Caco-2 (cell line): ENCODE data around the gene ADAMTS9. TPM values are rescaled to one million over a fixed set of nuclear protein-coding genes. Genes with fewer than 3 reads are reported as not detected.

Source experiments
- BruUV-seq: library from RNA; stranded (reverse); fragments of 400-500 nt; replicated peaks from 2 replicates; lab custom pipeline; 2021; lab: Mats Ljungman, UMichigan
- CTCF ChIA-PET: fragments of 300-600 bp; sonication (Branson Sonifier 250); formaldehyde crosslinking; loops from one replicate; lab custom pipeline; 2022; ENCODE audit warnings: antibody characterized with exemption; lab: Charles Lee
- POLR2A ChIA-PET: fragments of 300-600 bp; sonication (Branson Sonifier 250); formaldehyde crosslinking; loops from one replicate; lab custom pipeline; 2022; ENCODE audit warnings: antibody characterized with exemption; lab: Charles Lee
- DNase-seq, 2 experiments: peaks; one replicate each; pipeline versions ENCODE4 v3.0.0 to v3.0.0-alpha.2; 2020 to 2022
- H3K27me3 ChIP-seq: replicated peaks from 2 replicates; pipeline ENCODE4 v1.6.0; 2011; ENCODE audit warnings: low read length; ENCODE audit not compliant: control insufficient read depth, insufficient read depth
- H3K36me3 ChIP-seq: 2 replicates; pipeline ENCODE4 v1.5.1; 2011; ENCODE audit warnings: low read length; ENCODE audit not compliant: control insufficient read depth, insufficient read depth
- H3K4me1 ChIP-seq: fragments of 250-450 bp; sonication (Bioruptor Pico); 2 replicates; pipeline ENCODE4 v1.5.1; 2020; ENCODE audit warnings: mild to moderate bottlenecking
- H3K4me3 ChIP-seq: 2 replicates; pipeline ENCODE4 v1.5.1; 2011; ENCODE audit warnings: low read depth, mild to moderate bottlenecking, control low read depth, low read length
- H3K9me3 ChIP-seq: fragments of 250-450 bp; sonication (Bioruptor Pico); 2 replicates; pipeline ENCODE4 v1.5.1; 2020; ENCODE audit warnings: mild to moderate bottlenecking, moderate library complexity
- H3K27ac Mint-ChIP-seq: one replicate; pipeline ENCODE4 v1.8.0; 2022; ENCODE audit warnings: mixed read lengths; ENCODE audit not compliant: unreplicated experiment
- H3K27me3 Mint-ChIP-seq: one replicate; pipeline ENCODE4 v1.8.0; 2022; ENCODE audit warnings: mixed read lengths; ENCODE audit not compliant: insufficient read depth, unreplicated experiment
- H3K36me3 Mint-ChIP-seq: one replicate; pipeline ENCODE4 v1.8.0; 2022; ENCODE audit warnings: mild to moderate bottlenecking, mixed read lengths; ENCODE audit not compliant: insufficient read depth, unreplicated experiment
- H3K4me1 Mint-ChIP-seq: one replicate; pipeline ENCODE4 v1.8.0; 2022; ENCODE audit warnings: low read depth, mixed read lengths; ENCODE audit not compliant: unreplicated experiment
- H3K4me3 Mint-ChIP-seq: one replicate; pipeline ENCODE4 v1.8.0; 2022; ENCODE audit warnings: mild to moderate bottlenecking, moderate library complexity, mixed read lengths; ENCODE audit not compliant: unreplicated experiment
- H3K9me3 Mint-ChIP-seq: one replicate; pipeline ENCODE4 v1.8.0; 2022; ENCODE audit warnings: mixed read lengths; ENCODE audit not compliant: unreplicated experiment
- CTCF ChIP-seq, 2 experiments: fragments of 200-600 bp in 1 of 2; IDR thresholded peaks; 1 replicate in 1 of 2; 2 replicates in 1 of 2; pipeline versions ENCODE4 v1.5.1 to v1.8.0; 2011 to 2022; ENCODE audit warnings: antibody characterized with exemption in 1 of 2, control low read depth in 1 of 2, inconsistent platforms in 1 of 2, low read depth in 1 of 2, low read length in 1 of 2, mild to moderate bottlenecking in 1 of 2, moderate library complexity in 1 of 2; ENCODE audit not compliant: insufficient read depth in 1 of 2, severe bottlenecking in 1 of 2, unreplicated experiment in 1 of 2
- intact Hi-C: fragments of 100-400 bp; cut with micrococcal nuclease; formaldehyde crosslinking; loops from one replicate; pipeline ENCODE4 v1.10.0; 2022; ENCODE audit not compliant: unreplicated experiment
- total RNA-seq: library from RNA; stranded (reverse); gene quantifications from 2 replicates; pipeline ENCODE4 v1.2.3, GENCODE V29; 2022

The ADAMTS9 gene
- total RNA-seq, 1 experiment from 2014 or later = 4.0 TPM

- Mint-ChIP-seq H3K4me1 (no peaks in the 10 kb centered on the region), H3K36me3 (no peaks in the 10 kb centered on the region), H3K9me3 (no peaks in the 10 kb centered on the region), H3K27me3 (no peaks in the 10 kb centered on the region), H3K27ac (no peak overlapping the region), H3K4me3 (no peak overlapping the region)
- no peaks in the 10 kb centered on the region for H3K36me3 ChIP-seq
- no peaks in the 10 kb centered on the region for H3K9me3 ChIP-seq
- POLR2A ChIA-PET = no interaction called here
- no peak for TF ChIP-seq CTCF (IDR thresholded peaks at IDR 0.05; ENCODE audit: insufficient read depth in 1 of 2, low read depth in 1 of 2, low read length in 1 of 2, severe bottlenecking in 1 of 2, unreplicated experiment in 1 of 2)
- BruUV-seq = no TSS peak
- no peaks in the 10 kb centered on the region for H3K27me3 ChIP-seq
- no peak for DNase-seq
- CTCF ChIA-PET = no interaction called here
- intact Hi-C loops = no loop called here
- H3K4me1 ChIP-seq = no peaks in the 10 kb centered on the region
- no peak overlapping the region for H3K4me3 ChIP-seq
These were observed 115.8 kb downstream of the ADAMTS9 start for GRCh38 chr3:64571982-64572381.

GRCh38 chr3:64568895-64569517 is 118.8 kb downstream of the ADAMTS9 start:
- no peaks in the 10 kb centered on the region for H3K4me1 ChIP-seq
- DNase-seq = no peak
- no peak for TF ChIP-seq CTCF (IDR thresholded peaks at IDR 0.05; ENCODE audit: insufficient read depth in 1 of 2, low read depth in 1 of 2, low read length in 1 of 2, severe bottlenecking in 1 of 2, unreplicated experiment in 1 of 2)
- intact Hi-C loops = no loop called here
- Mint-ChIP-seq H3K27me3 (no peaks in the 10 kb centered on the region), H3K4me1 (no peaks in the 10 kb centered on the region), H3K27ac (no peak overlapping the region), H3K4me3 (no peak overlapping the region), H3K36me3 (no peaks in the 10 kb centered on the region), H3K9me3 (no peaks in the 10 kb centered on the region)
- H3K4me3 ChIP-seq = no peak overlapping the region
- H3K36me3 ChIP-seq = no peaks in the 10 kb centered on the region
- ChIA-PET CTCF (interaction anchor here (1.6 kb wide), 1 partner anchor 36 kb away, joined by 5 read pairs; no protein-coding TSS in a partner anchor), POLR2A (no interaction called here)
- no peaks in the 10 kb centered on the region for H3K9me3 ChIP-seq
- no peaks in the 10 kb centered on the region for H3K27me3 ChIP-seq
- no TSS peak for BruUV-seq

- no peaks in the 10 kb centered on the region for H3K36me3 Mint-ChIP-seq
- BruUV-seq = no TSS peak
- no peak for DNase-seq
- H3K4me1 Mint-ChIP-seq = no peaks in the 10 kb centered on the region
- H3K27ac Mint-ChIP-seq = no peak overlapping the region
- POLR2A ChIA-PET = no interaction called here
- H3K9me3 Mint-ChIP-seq = no peaks in the 10 kb centered on the region
- no peak overlapping the region for H3K4me3 Mint-ChIP-seq
- Histone ChIP-seq H3K4me3 (no peak overlapping the region), H3K9me3 (no peaks in the 10 kb centered on the region), H3K36me3 (no peaks in the 10 kb centered on the region), H3K4me1 (no peaks in the 10 kb centered on the region), H3K27me3 (no peaks in the 10 kb centered on the region)
- CTCF ChIA-PET = interaction anchor here (0.5 to 0.6 kb wide), 2 partner anchors 33 to 99 kb away, joined by 3 to 4 read pairs; no protein-coding TSS in a partner anchor
- TF ChIP-seq CTCF (IDR thresholded peaks at IDR 0.05; ENCODE audit: insufficient read depth in 1 of 2, low read depth in 1 of 2, low read length in 1 of 2, severe bottlenecking in 1 of 2, unreplicated experiment in 1 of 2) = no peak
- H3K27me3 Mint-ChIP-seq = no peaks in the 10 kb centered on the region
- intact Hi-C loops = no loop called here
These were observed 120.9 kb downstream of the ADAMTS9 start for GRCh38 chr3:64566859-64567258.
